Ishikawa (cell line): ENCODE results near the gene FCRL5.

Experiments
- EP300 ChIP-seq: IDR thresholded peaks from 2 replicates; pipeline ENCODE4 v1.6.1; 2012; ENCODE audit warnings: borderline replicate concordance
- FOXM1 ChIP-seq: IDR thresholded peaks from 2 replicates; pipeline ENCODE4 v1.6.1; 2012; ENCODE audit warnings: low read depth, borderline replicate concordance
- RAD21 ChIP-seq: IDR thresholded peaks from 2 replicates; pipeline ENCODE4 v1.6.1; 2012; ENCODE audit warnings: low read depth
- TAF1 ChIP-seq: IDR thresholded peaks from 2 replicates; pipeline ENCODE4 v1.6.1; 2012; ENCODE audit warnings: low read depth, mild to moderate bottlenecking
- TCF12 ChIP-seq: IDR thresholded peaks from 2 replicates; pipeline ENCODE4 v1.6.1; 2012; ENCODE audit warnings: low read depth
- YY1 ChIP-seq: IDR thresholded peaks from 2 replicates; pipeline ENCODE4 v1.6.1; 2012; ENCODE audit warnings: low read depth
- TF ChIP-seq, protein P1 (sequence below): IDR thresholded peaks from 2 replicates; pipeline ENCODE4 v1.6.1; 2012
- TF ChIP-seq, protein P2 (sequence below): IDR thresholded peaks from 2 replicates; pipeline ENCODE4 v1.6.1; 2012; ENCODE audit warnings: low read depth, mild to moderate bottlenecking

DNA sequence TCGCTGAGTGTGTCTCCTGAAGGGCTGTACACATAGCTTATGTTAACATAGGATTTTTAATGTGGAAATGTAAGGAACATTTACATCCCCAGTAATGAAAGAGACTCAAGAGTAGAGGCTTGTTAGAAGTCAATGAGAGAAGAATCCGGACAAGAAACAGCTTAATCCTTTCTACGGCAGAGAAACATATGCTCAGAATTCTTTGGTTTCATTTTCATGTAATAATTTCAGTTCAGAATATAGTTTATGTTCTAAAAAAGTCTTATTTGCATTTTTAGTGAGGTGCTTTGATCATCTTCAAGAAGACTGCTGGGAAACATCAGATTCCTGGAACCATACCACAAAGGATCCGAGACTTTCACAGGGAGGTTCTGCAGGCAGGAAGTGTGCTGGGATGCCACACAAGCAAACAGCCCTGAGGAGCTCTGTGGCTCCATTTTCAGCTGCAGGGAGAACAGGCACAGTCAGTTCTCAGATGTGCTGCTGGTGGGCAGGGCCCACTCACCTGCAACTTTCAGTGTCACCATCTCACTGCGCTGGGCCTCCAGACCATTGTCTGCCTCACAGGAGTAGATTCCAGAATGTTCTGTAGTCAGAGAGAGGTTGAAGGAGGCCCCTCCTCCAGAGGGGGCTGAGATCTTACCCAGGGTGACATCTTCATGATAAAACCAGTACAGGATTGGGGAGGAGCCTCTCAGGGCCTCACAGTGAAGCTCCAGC lies 28.4 kb downstream of the FCRL5 start:
- no peak for TF ChIP-seq EP300
- no peak for TF ChIP-seq TAF1
- TF ChIP-seq FOXM1: no peak
- TF ChIP-seq, protein P1, sequence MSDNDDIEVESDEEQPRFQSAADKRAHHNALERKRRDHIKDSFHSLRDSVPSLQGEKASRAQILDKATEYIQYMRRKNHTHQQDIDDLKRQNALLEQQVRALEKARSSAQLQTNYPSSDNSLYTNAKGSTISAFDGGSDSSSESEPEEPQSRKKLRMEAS: no peak
- TF ChIP-seq, protein P2, sequence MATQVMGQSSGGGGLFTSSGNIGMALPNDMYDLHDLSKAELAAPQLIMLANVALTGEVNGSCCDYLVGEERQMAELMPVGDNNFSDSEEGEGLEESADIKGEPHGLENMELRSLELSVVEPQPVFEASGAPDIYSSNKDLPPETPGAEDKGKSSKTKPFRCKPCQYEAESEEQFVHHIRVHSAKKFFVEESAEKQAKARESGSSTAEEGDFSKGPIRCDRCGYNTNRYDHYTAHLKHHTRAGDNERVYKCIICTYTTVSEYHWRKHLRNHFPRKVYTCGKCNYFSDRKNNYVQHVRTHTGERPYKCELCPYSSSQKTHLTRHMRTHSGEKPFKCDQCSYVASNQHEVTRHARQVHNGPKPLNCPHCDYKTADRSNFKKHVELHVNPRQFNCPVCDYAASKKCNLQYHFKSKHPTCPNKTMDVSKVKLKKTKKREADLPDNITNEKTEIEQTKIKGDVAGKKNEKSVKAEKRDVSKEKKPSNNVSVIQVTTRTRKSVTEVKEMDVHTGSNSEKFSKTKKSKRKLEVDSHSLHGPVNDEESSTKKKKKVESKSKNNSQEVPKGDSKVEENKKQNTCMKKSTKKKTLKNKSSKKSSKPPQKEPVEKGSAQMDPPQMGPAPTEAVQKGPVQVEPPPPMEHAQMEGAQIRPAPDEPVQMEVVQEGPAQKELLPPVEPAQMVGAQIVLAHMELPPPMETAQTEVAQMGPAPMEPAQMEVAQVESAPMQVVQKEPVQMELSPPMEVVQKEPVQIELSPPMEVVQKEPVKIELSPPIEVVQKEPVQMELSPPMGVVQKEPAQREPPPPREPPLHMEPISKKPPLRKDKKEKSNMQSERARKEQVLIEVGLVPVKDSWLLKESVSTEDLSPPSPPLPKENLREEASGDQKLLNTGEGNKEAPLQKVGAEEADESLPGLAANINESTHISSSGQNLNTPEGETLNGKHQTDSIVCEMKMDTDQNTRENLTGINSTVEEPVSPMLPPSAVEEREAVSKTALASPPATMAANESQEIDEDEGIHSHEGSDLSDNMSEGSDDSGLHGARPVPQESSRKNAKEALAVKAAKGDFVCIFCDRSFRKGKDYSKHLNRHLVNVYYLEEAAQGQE: no peak
- no peak for TF ChIP-seq TCF12
- TF ChIP-seq RAD21: no peak
- no peak for TF ChIP-seq YY1
